ENCODE data around the gene SLAIN2. TPM values are rescaled to one million over a fixed set of nuclear protein-coding genes. Genes with fewer than 3 reads are reported as not detected.
A peak's percentile ranks its signal among the peaks of the same experiment; 100 is the strongest.

Gene SLAIN2
- total RNA-seq, 1 experiment from 2014 or later, result 30.8 TPM

GRCh38 chr4:48375651-48376304 is 34.4 kb downstream of the SLAIN2 start:
- Histone ChIP-seq H3K9me3 (ENCODE audit: control insufficient read depth, low read depth, low read length) (no peaks in the 10 kb centered on the region), H2AK5ac (ENCODE audit: insufficient read length, low read length) (no peak overlapping the region), H3K23ac (ENCODE audit: insufficient read length, low read depth, low read length) (no peak overlapping the region), H3K23me2 (ENCODE audit: insufficient read length, low read depth, low read length, poor library complexity, severe bottlenecking) (no peaks in the 10 kb centered on the region), H3K18ac (ENCODE audit: insufficient read length, low read depth, low read length) (no peak overlapping the region), H3K27me3 (ENCODE audit: insufficient read depth, low read length) (no peaks in the 10 kb centered on the region), H4K91ac (ENCODE audit: insufficient read length, low read depth, low read length) (no peak overlapping the region), H3K56ac (ENCODE audit: insufficient read length, low read depth, low read length) (no peak overlapping the region), H3K79me2 (ENCODE audit: insufficient read depth, low read length) (no peaks in the 10 kb centered on the region; the same call in 1 of the 2 replicates), H3K4me1 (ENCODE audit: insufficient read depth, low read length) (no peaks in the 10 kb centered on the region; the same call in 1 of the 2 replicates), H2BK15ac (ENCODE audit: low read depth, low read length) (no peak overlapping the region), H4K8ac (replicated peaks; ENCODE audit: insufficient read length, low read depth, low read length) (no peak overlapping the region), H3K27ac (ENCODE audit: insufficient read length, low read depth, low read length) (peak overlapping the region; percentile 57), H4K5ac (ENCODE audit: insufficient read length, low read depth, low read length) (no peak overlapping the region), H2BK120ac (ENCODE audit: low read depth, low read length, poor library complexity, severe bottlenecking) (no peak overlapping the region), H3T11ph (ENCODE audit: low read length) (no peak overlapping the region), H2BK5ac (ENCODE audit: insufficient read length, low read length) (no peak overlapping the region), H3K9ac (ENCODE audit: extremely low read depth, insufficient read length, low read length) (no peak overlapping the region), H3K4me2 (ENCODE audit: insufficient read depth, insufficient read length, low read length) (no peak overlapping the region), H2BK20ac (ENCODE audit: low read depth, low read length, poor library complexity, severe bottlenecking) (no peak overlapping the region), H3K79me1 (ENCODE audit: insufficient read depth, low read depth, low read length, poor library complexity, severe bottlenecking) (peaks cover 3% of the 10 kb centered on the region), H3K14ac (ENCODE audit: insufficient read depth, low read length) (no peak overlapping the region), H2BK12ac (ENCODE audit: insufficient read length, low read depth, low read length) (no peak overlapping the region), H2AFZ (ENCODE audit: low read length) (no peak overlapping the region), H4K20me1 (ENCODE audit: control insufficient read depth, insufficient read depth, insufficient read length) (no peaks in the 10 kb centered on the region), H3K4ac (ENCODE audit: low read depth, low read length) (no peak overlapping the region)
- H3K27ac Mint-ChIP-seq, result peak overlapping the region in 2 of 3 experiments; percentile 19 to 62; a peak in 4 of 7 replicates
- DNase-seq, result no peak
- TF ChIP-seq CTCF (conservative IDR thresholded peaks at IDR 0.05), result no peak
- H3K27me3 Mint-ChIP-seq (ENCODE audit: low read depth), result no peaks in the 10 kb centered on the region
- WGBS (ENCODE audit: extremely low coverage, insufficient read length, low lambda C conversion rate), result no CpG with 5 or more reads among the region's 6 CpGs
- H3K4me1 Mint-ChIP-seq, result peaks cover 22% of the 10 kb centered on the region in 2 experiments
- no peaks in the 10 kb centered on the region for H3K9me3 Mint-ChIP-seq
- peaks cover 0 to 2% (median under 1%) of the 10 kb centered on the region in 3 experiments; a peak in 2 of 7 replicates for H3K36me3 Mint-ChIP-seq (ENCODE audit: insufficient read depth in 1 of 3, low read depth in 3 of 3)
- no peak overlapping the region for H3K4me3 Mint-ChIP-seq

Measured in H9 (cell line).